Spleen (tissue), 7 donors: ENCODE data around the gene ZBBX.

ENCODE experiments used
- CTCF ChIP-seq, 11 experiments: fragments of 200-600 bp in 7 of 11; fragments of 450-650 bp in 4 of 11; sonication (generic) in 4 of 11; IDR thresholded peaks in 8 of 11; conservative IDR thresholded peaks in 3 of 11; 1 replicate in 7 of 11; 2 replicates in 4 of 11; pipeline versions ENCODE4 v1.4.0 to v1.8.0; 2016 to 2021; ENCODE audit warnings: antibody characterized with exemption in 11 of 11, inconsistent platforms in 4 of 11, mild to moderate bottlenecking in 1 of 11
- POLR2A ChIP-seq, 3 donors: fragments of 450-650 bp; IDR thresholded peaks; one replicate each; pipeline ENCODE4 v1.5.1; 2017; ENCODE audit warnings: antibody characterized with exemption in 3 of 3, mild to moderate bottlenecking in 1 of 3
- POLR2AphosphoS5 ChIP-seq, 3 donors: sonication (generic); formaldehyde crosslinking; IDR thresholded peaks; one replicate each; pipeline ENCODE4 v1.5.1; 2017; ENCODE audit warnings: antibody characterized with exemption in 3 of 3
- donor health status: DM: no; HTN: no; CAD: no; lungs with moderate emphysema.
- donor health status: DM: no; HTN: no; CAD: no.
- donor health status: DM: no; HTN: no; CAD: no.

GRCh38 chr3:167300207-167300606 lies 79.9 kb downstream of the ZBBX start:
- TF ChIP-seq CTCF (IDR thresholded peaks at IDR 0.05 in 8 of 11, conservative IDR thresholded peaks at IDR 0.05 in 3 of 11) = no peak
- no peak for TF ChIP-seq POLR2A (IDR thresholded peaks at IDR 0.05)
- TF ChIP-seq POLR2AphosphoS5 (IDR thresholded peaks at IDR 0.05) = no peak
